Measurements from ENCODE around the gene PLPP1. TPM values are rescaled to one million over a fixed set of nuclear protein-coding genes. Genes with fewer than 3 reads are reported as not detected.

The PLPP1 gene
- polyA plus RNA-seq, 2 of the 4 experiments (the other 2 are of a cell fraction): 37.7 to 71.6 TPM

GRCh38 chr5:55533521-55534435 lies 986 bp downstream of the PLPP1 start:
- no peak for TF ChIP-seq HOXB5 (CRISPR knock-in tag; IDR thresholded peaks at IDR 0.05)
- ATAC-seq: peak; percentile 71 to 81
- Histone ChIP-seq H3K9me3 (no peaks in the 10 kb centered on the region), H3K4me2 (peak overlapping the region; percentile 87), H3K4me1 (peaks cover 23% of the 10 kb centered on the region), H3K27ac (peak overlapping the region; percentile 88 to 98), H3K4me3 (peak overlapping the region; percentile 68)
- ChIA-PET CTCF (interaction anchor here (0.8 to 1.5 kb wide), 3 partner anchors 11 to 158 kb away, joined by 4 to 5 read pairs (median 5); no protein-coding TSS in a partner anchor), POLR2A (interaction anchor here (0.6 to 0.9 kb wide), 2 partner anchors 64 to 358 kb away, joined by 3 to 4 read pairs; no protein-coding TSS in a partner anchor)
- peak; percentile 45 to 51 for DNase-seq (ENCODE audit: low read depth in 1 of 2, low spot score in 1 of 2)
- WGBS (ENCODE audit: missing lambda C conversion rate): 15% methylated on average over 22 of the region's 25 CpGs
- no peak for FAIRE-seq

- Histone ChIP-seq H3K4me2 (no peak overlapping the region), H3K4me1 (peaks cover 11% of the 10 kb centered on the region), H3K9me3 (no peaks in the 10 kb centered on the region), H3K4me3 (no peak overlapping the region), H3K27ac (no peak overlapping the region)
- no peak for DNase-seq (ENCODE audit: low read depth in 1 of 2, low spot score in 1 of 2)
- ChIA-PET CTCF (no interaction called here), POLR2A (no interaction called here)
- ATAC-seq: no peak
- TF ChIP-seq ZSCAN20 (CRISPR knock-in tag; IDR thresholded peaks at IDR 0.05) (no peak), ESRRA (IDR thresholded peaks at IDR 0.05; ENCODE audit: borderline replicate concordance, low read length) (no peak)
- 89% methylated on average over 27 of the region's 27 CpGs for WGBS (ENCODE audit: missing lambda C conversion rate)
- no peak for FAIRE-seq
Measured at GRCh38 chr5:55530669-55531068, 4.1 kb downstream of the PLPP1 start.

GRCh38 chr5:55524816-55525215 lies 9.9 kb downstream of the PLPP1 start:
- WGBS (ENCODE audit: missing lambda C conversion rate): 92% methylated on average over 1 of the region's 1 CpG
- Histone ChIP-seq H3K4me2 (no peak overlapping the region), H3K4me3 (no peak overlapping the region), H3K4me1 (peaks cover 11% of the 10 kb centered on the region; the same call in 2 of the 3 replicates), H3K27ac (no peak overlapping the region), H3K9me3 (no peaks in the 10 kb centered on the region)
- CTCF ChIA-PET: no interaction called here
- FAIRE-seq: no peak
- POLR2A ChIA-PET: no interaction called here
- no peak for ATAC-seq
- no peak for DNase-seq (ENCODE audit: low read depth in 1 of 2, low spot score in 1 of 2)
- TF ChIP-seq MAX (IDR thresholded peaks at IDR 0.05) (no peak), CBX2 (IDR thresholded peaks at IDR 0.05; ENCODE audit: borderline replicate concordance, low read depth) (no peak), ELK1 (IDR thresholded peaks at IDR 0.05; ENCODE audit: low read depth, low read length) (no peak), CTCF (IDR thresholded peaks at IDR 0.05) (no peak), HMGXB4 (CRISPR knock-in tag; IDR thresholded peaks at IDR 0.05; ENCODE audit: borderline replicate concordance) (no peak), ZSCAN20 (CRISPR knock-in tag; IDR thresholded peaks at IDR 0.05) (no peak), EP300 (IDR thresholded peaks at IDR 0.05) (no peak)

GRCh38 chr5:55523293-55523692 lies 11.5 kb downstream of the PLPP1 start:
- Histone ChIP-seq H3K4me3 (no peak overlapping the region), H3K27ac (no peak overlapping the region), H3K9me3 (no peaks in the 10 kb centered on the region), H3K4me2 (0 out of 3 replicates have a peak overlapping the region, but pooled peaks have one; percentile 10), H3K4me1 (peaks cover 11% of the 10 kb centered on the region; the same call in 2 of the 3 replicates)
- no peak for FAIRE-seq
- CTCF ChIA-PET: no interaction called here
- ATAC-seq: no peak
- no peak for TF ChIP-seq EP300 (IDR thresholded peaks at IDR 0.05)
- TF ChIP-seq KDM1A (IDR thresholded peaks at IDR 0.05; ENCODE audit: low read depth): no peak
- no peak for TF ChIP-seq NFE2L2 (conservative IDR thresholded peaks at IDR 0.05; ENCODE audit: low read length)
- TF ChIP-seq USF2 (IDR thresholded peaks at IDR 0.05): no peak
- no peak for TF ChIP-seq HDAC2 (IDR thresholded peaks at IDR 0.05)
- TF ChIP-seq HOXA7 (CRISPR knock-in tag; IDR thresholded peaks at IDR 0.05): no peak
- TF ChIP-seq ZC3H11A (IDR thresholded peaks at IDR 0.05): no peak
- no peak for TF ChIP-seq ZNF302 (CRISPR knock-in tag; IDR thresholded peaks at IDR 0.05)
- TF ChIP-seq EHF (CRISPR knock-in tag; IDR thresholded peaks at IDR 0.05): no peak
- no peak for TF ChIP-seq HES2 (IDR thresholded peaks at IDR 0.05)
- TF ChIP-seq MYC (IDR thresholded peaks at IDR 0.05; ENCODE audit: borderline replicate concordance, low read length): no peak
- no peak for DNase-seq (ENCODE audit: low read depth in 1 of 2, low spot score in 1 of 2)
- WGBS (ENCODE audit: missing lambda C conversion rate): 90% methylated on average over 2 of the region's 2 CpGs
- POLR2A ChIA-PET: no interaction called here

All from A549 (cell line).